Brain pericyte (primary cell): Measurements from ENCODE around the gene C10orf53.
"Not testable (repeated sequence)": the region's sequence is repeated elsewhere in the genome, so short reads cannot be mapped to it uniquely, and the experiment has no call there.

Source experiments
- DNase-seq: peaks from one replicate; pipeline ENCODE4 v3.0.0-alpha.2; 2012; ENCODE audit warnings: low read depth, low spot score

C10orf53 gene

GRCh38 chr10:49652421-49653272 is 26.8 kb upstream of the C10orf53 start:
- DNase-seq = no peak

- no peak for DNase-seq
Observed at GRCh38 chr10:49653273-49653929, 26.1 kb upstream of the C10orf53 start.

- DNase-seq = no peak
Observed at GRCh38 chr10:49654036-49654693, 25.3 kb upstream of the C10orf53 start.

GRCh38 chr10:49655099-49655498 is 24.4 kb upstream of the C10orf53 start:
- DNase-seq = no peak

GRCh38 chr10:49656845-49657493 is 22.5 kb upstream of the C10orf53 start:
- no peak for DNase-seq

- DNase-seq = no peak
Observed at GRCh38 chr10:49657606-49658005, 21.8 kb upstream of the C10orf53 start.

- no peak for DNase-seq
Observed at GRCh38 chr10:49661140-49661856, 18.2 kb upstream of the C10orf53 start.

- DNase-seq = no peak
Observed at GRCh38 chr10:49662169-49662830, 17.2 kb upstream of the C10orf53 start.

GRCh38 chr10:49663596-49663995 is 15.9 kb upstream of the C10orf53 start:
- no peak for DNase-seq

GRCh38 chr10:49664006-49664841 is 15.2 kb upstream of the C10orf53 start:
- DNase-seq = no peak

GRCh38 chr10:49664842-49665355 is 14.6 kb upstream of the C10orf53 start:
- no peak for DNase-seq

- no peak for DNase-seq
Observed at GRCh38 chr10:49666054-49666615, 13.3 kb upstream of the C10orf53 start.

- DNase-seq = no peak
Observed at GRCh38 chr10:49666685-49667084, 12.8 kb upstream of the C10orf53 start.

GRCh38 chr10:49667991-49668390 is 11.5 kb upstream of the C10orf53 start:
- no peak for DNase-seq

GRCh38 chr10:49668684-49669083 is 10.8 kb upstream of the C10orf53 start:
- DNase-seq = no peak

- DNase-seq = no peak
Observed at GRCh38 chr10:49678827-49679479, 498 bp upstream of the C10orf53 start.

- not testable (repeated sequence) for DNase-seq
Observed at GRCh38 chr10:49682449-49682848, 3.0 kb downstream of the C10orf53 start.

GRCh38 chr10:49682879-49683278 is 3.4 kb downstream of the C10orf53 start:
- no peak for DNase-seq

- DNase-seq = no peak
Observed at GRCh38 chr10:49686651-49687050, 7.2 kb downstream of the C10orf53 start.
